ENCODE data around the gene VRK3.
"Not testable (repeated sequence)": the region's sequence is repeated elsewhere in the genome, so short reads cannot be mapped to it uniquely, and the experiment has no call there.

VRK3 gene

DNA sequence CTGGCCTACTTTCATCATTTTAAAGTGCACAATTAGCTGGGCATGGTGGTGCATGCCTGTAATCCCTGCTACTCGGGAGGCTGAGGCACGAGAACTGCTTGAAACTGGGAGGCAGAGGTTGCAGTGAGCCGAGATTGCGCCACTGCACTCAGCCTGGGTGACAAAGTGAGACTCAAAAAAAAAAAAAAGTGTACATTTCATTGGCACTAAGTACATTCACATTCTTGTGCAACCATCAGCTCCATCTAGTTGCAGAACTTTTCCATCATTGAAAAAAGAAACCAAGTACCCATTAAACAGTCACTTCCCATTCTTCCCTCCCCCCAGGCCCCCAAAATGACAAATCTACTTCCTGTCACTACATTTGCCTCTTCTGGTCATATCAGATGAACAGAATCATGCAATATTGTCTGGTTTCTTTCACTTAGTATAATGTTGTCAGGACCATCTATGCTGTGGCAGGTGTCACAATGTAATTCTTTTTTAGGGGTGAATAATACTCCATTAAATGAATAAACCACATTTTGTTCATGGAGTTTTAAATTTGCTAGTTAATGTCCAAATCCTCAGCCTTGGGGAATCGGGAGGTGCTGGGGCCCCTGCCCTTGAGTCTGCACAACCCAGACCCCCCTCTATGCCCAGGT, 56.8 kb downstream of the VRK3 start:
- ChIA-PET CTCF (no interaction called here), POLR2A (ENCODE audit: low non-redundant PET) (no interaction called here)
- no peak overlapping the region for H3K27ac ChIP-seq
- no peak for DNase-seq (ENCODE audit: low spot score)
- TF ChIP-seq, protein P1, sequence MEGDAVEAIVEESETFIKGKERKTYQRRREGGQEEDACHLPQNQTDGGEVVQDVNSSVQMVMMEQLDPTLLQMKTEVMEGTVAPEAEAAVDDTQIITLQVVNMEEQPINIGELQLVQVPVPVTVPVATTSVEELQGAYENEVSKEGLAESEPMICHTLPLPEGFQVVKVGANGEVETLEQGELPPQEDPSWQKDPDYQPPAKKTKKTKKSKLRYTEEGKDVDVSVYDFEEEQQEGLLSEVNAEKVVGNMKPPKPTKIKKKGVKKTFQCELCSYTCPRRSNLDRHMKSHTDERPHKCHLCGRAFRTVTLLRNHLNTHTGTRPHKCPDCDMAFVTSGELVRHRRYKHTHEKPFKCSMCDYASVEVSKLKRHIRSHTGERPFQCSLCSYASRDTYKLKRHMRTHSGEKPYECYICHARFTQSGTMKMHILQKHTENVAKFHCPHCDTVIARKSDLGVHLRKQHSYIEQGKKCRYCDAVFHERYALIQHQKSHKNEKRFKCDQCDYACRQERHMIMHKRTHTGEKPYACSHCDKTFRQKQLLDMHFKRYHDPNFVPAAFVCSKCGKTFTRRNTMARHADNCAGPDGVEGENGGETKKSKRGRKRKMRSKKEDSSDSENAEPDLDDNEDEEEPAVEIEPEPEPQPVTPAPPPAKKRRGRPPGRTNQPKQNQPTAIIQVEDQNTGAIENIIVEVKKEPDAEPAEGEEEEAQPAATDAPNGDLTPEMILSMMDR (conservative IDR thresholded peaks at IDR 0.05; ENCODE audit: low read depth) = no peak

DNA sequence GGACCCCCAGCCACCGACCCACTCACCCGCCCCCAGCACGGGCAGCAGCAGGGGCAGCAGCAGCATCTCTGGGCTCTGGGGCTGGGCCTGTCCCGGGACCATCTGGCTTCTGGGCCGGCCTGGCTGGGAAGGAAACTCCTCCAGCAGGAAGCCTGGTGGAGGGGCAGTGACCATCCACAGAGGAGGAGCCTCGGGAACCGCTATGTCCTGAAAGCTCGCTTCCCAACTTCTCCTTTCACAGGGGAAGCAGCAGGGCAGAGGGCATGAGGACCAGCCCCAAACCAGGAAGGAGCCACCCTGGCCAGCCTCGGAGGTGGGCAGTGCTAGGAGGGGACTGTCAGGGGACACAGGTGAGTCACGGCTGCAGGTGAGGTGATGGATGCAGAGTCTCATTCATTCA, 64.2 kb downstream of the VRK3 start, which contains the start of gene SIGLEC11:
Gene SIGLEC11, minus strand, starts transcription at position 193 of the 400 bp plus-strand sequence. Its CDS starts 91 bp downstream, at position 102.
- CTCF ChIA-PET; DNase-seq (ENCODE audit: low spot score); H3K27ac ChIP-seq; POLR2A ChIA-PET (ENCODE audit: low non-redundant PET): not testable (repeated sequence)

DNA sequence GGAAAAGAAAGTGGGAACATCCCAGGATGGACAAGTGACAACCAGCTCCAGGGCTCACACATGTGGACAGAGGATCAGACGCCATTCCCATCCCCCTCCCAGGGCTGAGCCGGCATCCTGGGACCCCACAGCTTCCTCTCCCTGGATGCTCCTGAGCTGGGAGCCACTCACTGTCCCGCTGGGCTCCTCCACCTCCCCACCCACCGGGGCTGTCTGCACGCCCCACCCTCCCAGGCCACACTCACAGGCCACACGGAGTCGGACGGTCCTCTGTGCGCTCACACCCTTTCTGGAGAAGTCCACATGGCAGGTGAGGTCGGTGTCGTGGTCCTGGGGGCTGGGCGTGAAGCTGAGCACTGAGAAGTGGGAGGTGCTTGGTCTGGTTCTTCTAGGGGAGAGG, 65.3 kb downstream of the VRK3 start:
- CTCF ChIA-PET; DNase-seq (ENCODE audit: low spot score); POLR2A ChIA-PET (ENCODE audit: low non-redundant PET): not testable (repeated sequence)

DNA sequence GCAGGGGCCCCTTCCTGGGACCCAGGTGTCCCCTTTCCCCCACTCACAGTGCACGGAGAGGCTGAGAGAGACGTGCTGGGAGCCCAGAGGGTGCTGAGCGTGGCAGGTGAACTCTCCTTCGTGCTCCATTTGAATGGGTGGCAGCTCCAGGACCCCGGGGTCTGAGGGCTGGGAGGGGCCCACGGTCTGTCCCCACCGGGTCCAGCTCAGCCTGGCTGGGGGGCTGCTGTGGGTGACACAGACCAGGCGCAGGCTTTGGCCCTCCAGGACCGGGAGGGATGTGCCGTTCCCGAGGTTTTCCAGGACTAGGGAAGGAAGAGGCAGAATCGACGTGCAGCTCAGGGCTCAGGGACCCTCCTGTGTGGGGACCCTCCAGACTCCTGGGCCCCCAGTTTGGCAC, 66.6 kb downstream of the VRK3 start:
- POLR2A ChIA-PET (ENCODE audit: low non-redundant PET); DNase-seq (ENCODE audit: low spot score); CTCF ChIA-PET: not testable (repeated sequence)

More for the DNA sequence above, 65.3 kb downstream of the VRK3 start:
- not testable (repeated sequence) for H3K27ac ChIP-seq

DNA sequence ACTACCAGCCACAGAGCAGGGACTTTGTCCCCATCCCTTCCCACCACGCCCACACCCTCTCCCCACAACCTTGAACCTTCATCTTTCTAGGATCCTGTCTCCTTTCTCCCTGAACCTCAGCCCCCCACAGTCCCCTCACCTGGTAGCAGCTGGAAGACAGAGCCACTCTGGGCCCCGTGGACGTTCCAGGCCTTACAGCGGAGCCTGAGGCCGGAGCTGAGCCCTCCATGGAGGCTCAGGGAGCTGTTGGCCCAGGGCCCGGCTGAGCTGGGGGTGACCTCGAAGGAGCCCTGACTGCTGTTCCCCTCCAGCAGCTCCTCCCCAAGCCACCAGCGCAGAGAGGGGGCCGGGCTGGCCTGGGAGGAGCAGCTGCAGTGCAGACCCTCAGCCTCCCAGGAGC, 67.0 kb downstream of the VRK3 start:
- H3K27ac ChIP-seq; DNase-seq (ENCODE audit: low spot score); CTCF ChIA-PET; POLR2A ChIA-PET (ENCODE audit: low non-redundant PET): not testable (repeated sequence)

More for the DNA sequence above, 66.6 kb downstream of the VRK3 start:
- H3K27ac ChIP-seq = not testable (repeated sequence)

DNA sequence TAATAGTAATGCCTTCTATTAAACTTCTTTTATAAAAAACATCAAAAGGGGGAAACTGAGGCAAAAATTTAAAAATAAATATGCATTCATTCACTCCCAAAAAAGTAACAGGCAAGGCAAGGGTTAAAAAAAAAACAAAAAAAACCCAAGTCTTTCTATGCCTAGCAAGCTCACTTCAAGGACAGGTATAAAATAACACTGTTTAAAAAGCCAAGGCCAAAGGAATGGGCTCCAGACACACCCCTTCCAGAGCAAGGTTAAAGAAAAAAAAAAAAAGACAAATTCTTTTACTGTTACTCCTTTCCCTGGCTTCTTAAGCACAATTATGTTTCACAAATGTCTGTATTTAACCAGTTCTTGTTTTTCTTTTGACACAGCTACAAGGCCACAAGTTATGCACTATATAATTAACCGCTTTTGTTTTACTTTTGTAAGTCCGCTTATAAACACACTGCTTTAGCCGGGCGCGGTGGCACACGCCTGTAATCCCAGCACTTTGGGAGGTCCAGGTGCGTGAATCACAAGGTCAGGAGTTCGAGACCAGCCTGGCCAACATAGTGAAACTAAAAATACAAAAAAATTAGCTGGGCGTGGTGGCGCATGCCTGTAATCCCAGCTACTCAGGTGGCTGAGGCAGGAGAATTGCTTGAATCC, 67.8 kb downstream of the VRK3 start:
- CTCF ChIA-PET = no interaction called here
- H3K27ac ChIP-seq = no peak overlapping the region
- POLR2A ChIA-PET (ENCODE audit: low non-redundant PET) = no interaction called here
- DNase-seq (ENCODE audit: low spot score) = no peak
- TF ChIP-seq, protein P1 (conservative IDR thresholded peaks at IDR 0.05; ENCODE audit: low read depth) = no peak

DNA sequence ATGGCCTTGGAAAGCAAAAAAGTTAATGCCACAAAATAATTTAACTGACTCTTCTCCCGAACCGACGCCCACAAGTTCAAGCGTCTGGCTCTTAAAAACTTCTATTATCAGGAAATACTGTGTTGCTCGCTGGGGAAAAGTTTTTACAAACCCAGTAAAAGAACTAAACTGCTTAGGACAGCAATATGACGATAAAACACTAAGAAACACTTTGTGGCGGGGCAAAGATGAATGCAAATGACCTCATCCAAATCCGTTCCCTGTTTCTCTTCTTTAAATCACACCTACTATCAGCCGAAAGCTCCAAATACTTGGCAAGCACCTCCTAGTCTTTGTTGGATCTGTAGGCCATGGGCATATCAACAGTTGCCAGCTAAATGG, 69.1 kb downstream of the VRK3 start:
- no peak for DNase-seq (ENCODE audit: low spot score)
- ChIA-PET POLR2A (ENCODE audit: low non-redundant PET) (no interaction called here), CTCF (no interaction called here)
- TF ChIP-seq, protein P1 (conservative IDR thresholded peaks at IDR 0.05; ENCODE audit: low read depth) = no peak
- H3K27ac ChIP-seq = no peak overlapping the region

DNA sequence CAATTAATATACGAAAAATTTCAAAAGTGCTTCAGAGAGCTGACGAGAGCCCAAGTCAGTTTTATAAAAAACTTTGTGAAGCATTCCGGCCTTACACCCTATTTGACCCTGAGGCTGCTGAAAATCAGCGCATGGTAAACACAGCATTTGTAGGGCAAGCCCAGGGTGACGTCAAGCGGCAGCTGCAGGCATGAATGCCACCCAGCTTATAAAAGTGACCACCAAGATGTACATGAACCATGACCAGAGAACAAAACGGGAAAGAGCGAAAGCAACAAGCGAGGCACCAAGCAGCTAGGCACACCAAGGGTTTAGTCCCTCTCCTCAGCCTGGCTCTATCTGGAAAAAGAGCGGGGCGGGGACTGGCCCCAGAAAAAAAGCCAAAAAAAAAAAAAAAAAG, 70.2 kb downstream of the VRK3 start:
- ChIA-PET POLR2A (ENCODE audit: low non-redundant PET) (no interaction called here), CTCF (interaction anchor here (0.6 to 1.1 kb wide), 2 partner anchors 224 to 295 kb away, joined by 3 read pairs; no protein-coding TSS in a partner anchor)
- no peak for DNase-seq (ENCODE audit: low spot score)
- no peak overlapping the region for H3K27ac ChIP-seq
- TF ChIP-seq, protein P1 (conservative IDR thresholded peaks at IDR 0.05; ENCODE audit: low read depth) = no peak

Measured in RWPE1 (cell line).